GM19025 (cell line): ENCODE data around the gene WDR6.
A peak's percentile ranks its signal among the peaks of the same experiment; 100 is the strongest.
"Not testable (repeated sequence)": the region's sequence is repeated elsewhere in the genome, so short reads cannot be mapped to it uniquely, and the experiment has no call there.

ENCODE experiments used
- ATAC-seq: cut with Tn5 transposase; IDR thresholded peaks from one replicate; pipeline ENCODE4 v1.9.1; 2021; ENCODE audit warnings: mild to moderate bottlenecking, low read depth, moderate library complexity; ENCODE audit not compliant: unreplicated experiment

Gene WDR6

GRCh38 chr3:48989796-48990635, 17.2 kb upstream of the WDR6 start, which contains the start of gene P4HTM:
P4HTM (plus strand) TSS chr3:48990241; CDS start chr3:48990257, 16 bp downstream.
- ATAC-seq = peak; percentile 59

GRCh38 chr3:48990636-48991469, 16.3 kb upstream of the WDR6 start:
- peak; percentile 17 for ATAC-seq

GRCh38 chr3:48991851-48992545, 15.2 kb upstream of the WDR6 start:
- ATAC-seq = no peak

GRCh38 chr3:48993834-48994233, 13.4 kb upstream of the WDR6 start:
- no peak for ATAC-seq

- ATAC-seq = no peak
These were observed 10.6 kb upstream of the WDR6 start for GRCh38 chr3:48996640-48997039.

- ATAC-seq = no peak
These were observed 10.0 kb upstream of the WDR6 start for GRCh38 chr3:48997102-48997635.

- no peak for ATAC-seq
These were observed 9.2 kb upstream of the WDR6 start for GRCh38 chr3:48997714-48998637.

GRCh38 chr3:48999085-48999858, 7.9 kb upstream of the WDR6 start:
- no peak for ATAC-seq

GRCh38 chr3:49001155-49001554, 6.0 kb upstream of the WDR6 start:
- no peak for ATAC-seq

GRCh38 chr3:49004352-49005302, 2.6 kb upstream of the WDR6 start:
- ATAC-seq = no peak

- ATAC-seq = no peak
These were observed 1.9 kb upstream of the WDR6 start for GRCh38 chr3:49005303-49005680.

- ATAC-seq = no peak
These were observed 1.2 kb upstream of the WDR6 start for GRCh38 chr3:49005998-49006397.

- no peak for ATAC-seq
These were observed 653 bp upstream of the WDR6 start for GRCh38 chr3:49006408-49007067.

GRCh38 chr3:49007771-49008528, 759 bp downstream of the WDR6 start:
- ATAC-seq = peak; percentile 35

- not testable (repeated sequence) for ATAC-seq
These were observed 1.4 kb downstream of the WDR6 start for GRCh38 chr3:49008627-49009026.

- ATAC-seq = no peak
These were observed 2.2 kb downstream of the WDR6 start for GRCh38 chr3:49009396-49009795.
